GM12878 (cell line): ENCODE data around the gene UQCRQ. TPM values are rescaled to one million over a fixed set of nuclear protein-coding genes. Genes with fewer than 3 reads are reported as not detected.

Experiments used
- ATAC-seq: fragments of 200-7000 bp; cut with Tn5 transposase; 3 replicates; pipeline ENCODE4 v1.9.1; 2020; ENCODE audit warnings: mild to moderate bottlenecking, moderate library complexity
- BruUV-seq: library from RNA; stranded (reverse); fragments of 400-500 nt; replicated peaks from 2 replicates; lab custom pipeline; 2021; lab: Mats Ljungman, UMichigan
- CTCF ChIA-PET: fragments of 300-600 bp; sonication (Branson Sonifier 250); formaldehyde crosslinking; extraction: SDS; loops from one replicate; lab custom pipeline; 2021; ENCODE audit warnings: inconsistent platforms; lab: Yijun Ruan, JAX
- POLR2A ChIA-PET: fragments of 350-600 bp; formaldehyde crosslinking; extraction: SDS; loops from one replicate; lab custom pipeline; 2021; ENCODE audit warnings: inconsistent platforms; lab: Charles Lee
- RAD21 ChIA-PET: fragments of 300-600 bp; sonication (Branson Sonifier 250); formaldehyde crosslinking; loops from one replicate; lab custom pipeline; 2023; ENCODE audit warnings: antibody characterized with exemption; ENCODE audit not compliant: unreplicated experiment; lab: Charles Lee
- SMC1A ChIA-PET: fragments of 300-600 bp; sonication (Branson Sonifier 250); formaldehyde crosslinking; loops from one replicate; lab custom pipeline; 2023; ENCODE audit not compliant: unreplicated experiment, uncharacterized antibody; lab: Charles Lee
- DNase-seq: peaks from one replicate; pipeline ENCODE4 v3.0.0-alpha.2; 2011; ENCODE audit warnings: low read depth, low spot score
- FAIRE-seq: peaks from 3 replicates; lab custom pipeline; 2011; peaks lifted over from hg19 to GRCh38; lab: Jason Lieb, UNC
- H2AFZ ChIP-seq: 2 replicates; pipeline ENCODE4 v1.6.0; 2011; ENCODE audit warnings: low read depth, low read length, control low read depth; ENCODE audit not compliant: control insufficient read depth
- H3K27ac ChIP-seq: 2 replicates; pipeline ENCODE4 v1.5.1; 2011; ENCODE audit warnings: control low read depth; ENCODE audit not compliant: control insufficient read depth, insufficient read depth
- H3K27me3 ChIP-seq, 2 experiments: replicated peaks in 1 of 2; 2 replicates each; pipeline versions ENCODE4 v1.6.0 to v1.6.1; 2011; ENCODE audit warnings: low read length in 1 of 2; ENCODE audit not compliant: control insufficient read depth in 2 of 2, insufficient read depth in 2 of 2
- H3K36me3 ChIP-seq, 2 experiments: 2 replicates each; pipeline ENCODE4 v1.5.1; 2011; ENCODE audit warnings: low read length in 1 of 2; ENCODE audit not compliant: control insufficient read depth in 2 of 2, insufficient read depth in 2 of 2
- H3K4me1 ChIP-seq: 2 replicates; pipeline ENCODE4 v1.6.1; 2011; ENCODE audit warnings: mild to moderate bottlenecking, low read length, moderate library complexity, mixed read lengths; ENCODE audit not compliant: control insufficient read depth, insufficient read depth
- H3K4me2 ChIP-seq: 2 replicates; pipeline ENCODE4 v1.6.0; 2011; ENCODE audit warnings: control low read depth; ENCODE audit not compliant: control insufficient read depth, insufficient read depth
- H3K4me3 ChIP-seq: fragments of 200-600 bp; sonication (generic); 2 replicates; pipeline ENCODE4 v1.5.1; 2016
- H3K79me2 ChIP-seq: 2 replicates; pipeline ENCODE4 v1.6.0; 2011; ENCODE audit warnings: low read length; ENCODE audit not compliant: control insufficient read depth, insufficient read depth
- H3K9ac ChIP-seq: 2 replicates; pipeline ENCODE4 v1.8.0; 2011; ENCODE audit warnings: low read length, control low read depth, mixed read lengths; ENCODE audit not compliant: control insufficient read depth, insufficient read depth
- H3K9me3 ChIP-seq: replicated peaks from 3 replicates; pipeline ENCODE4 v1.5.1; 2011; ENCODE audit warnings: mild to moderate bottlenecking, low read length; ENCODE audit not compliant: control insufficient read depth, insufficient read depth
- H4K20me1 ChIP-seq: 2 replicates; pipeline ENCODE4 v1.6.0; 2011; ENCODE audit not compliant: control insufficient read depth, insufficient read depth
- BCL11A ChIP-seq: IDR thresholded peaks from 2 replicates; pipeline ENCODE4 v1.6.1; 2011; ENCODE audit warnings: low read depth, low read length
- HDGF ChIP-seq: fragments of 450-650 bp; IDR thresholded peaks from 2 replicates; pipeline ENCODE4 v1.6.1; 2016; ENCODE audit warnings: antibody characterized with exemption
- MEF2B ChIP-seq: fragments of 450-650 bp; IDR thresholded peaks from 2 replicates; pipeline ENCODE4 v1.6.1; 2018; ENCODE audit warnings: mild to moderate bottlenecking, moderate library complexity; ENCODE audit not compliant: partially characterized antibody, poor library complexity, severe bottlenecking
- PAX8 ChIP-seq: fragments of 450-650 bp; IDR thresholded peaks from 2 replicates; pipeline ENCODE4 v1.6.1; 2017; ENCODE audit warnings: mild to moderate bottlenecking, moderate library complexity
- RAD51 ChIP-seq: fragments of 450-650 bp; IDR thresholded peaks from 2 replicates; pipeline ENCODE4 v1.6.1; 2016; ENCODE audit warnings: moderate library complexity, mild to moderate bottlenecking, inconsistent platforms
- SIN3A ChIP-seq: IDR thresholded peaks from 2 replicates; pipeline ENCODE4 v1.6.1; 2012; ENCODE audit warnings: low read depth, low read length, improper control_type of control experiment
- SIX5 ChIP-seq: IDR thresholded peaks from 2 replicates; pipeline ENCODE4 v1.6.1; 2011; ENCODE audit warnings: mild to moderate bottlenecking, low read depth, low read length, moderate library complexity; ENCODE audit not compliant: severe bottlenecking
- STAT1 ChIP-seq: fragments of 450-650 bp; conservative IDR thresholded peaks from 2 replicates; pipeline ENCODE4 v1.6.1; 2014; ENCODE audit warnings: antibody characterized with exemption, mild to moderate bottlenecking
- whole genome bisulfite sequencing: methylation state at CpG from one replicate; pipeline ENCODE4 v1.1.6; 2016; ENCODE audit warnings: low lambda C conversion rate; ENCODE audit not compliant: insufficient replicate concordance, insufficient coverage; ENCODE audit errors: missing lambda C conversion rate; 5-methylcytosine and 5-hydroxymethylcytosine counted together
- in situ Hi-C: fragments of 300-500 bp; cut with MboI; formaldehyde crosslinking; loops from 9 replicates; pipeline ENCODE4 v1.14.3; 2018; ENCODE audit warnings: mixed read lengths
- intact Hi-C: fragments of 100-400 bp; cut with micrococcal nuclease; formaldehyde crosslinking; loops from one replicate; pipeline ENCODE4 v1.14.2; 2022; ENCODE audit not compliant: unreplicated experiment
- polyA plus RNA-seq, 11 experiments: library from polyadenylated mRNA; depleted of rRNA in 4 of 11; unstranded in 6 of 11; stranded (reverse) in 5 of 11; fragments of >200 nt; fragmentation: Nextera tagmentation in 4 of 11; fragmentation: Illumina TruSeq in 1 of 11; extraction: Ambion mirVana in 4 of 11; extraction: Trizol in 1 of 11; gene quantifications; 1 replicate in 1 of 11; 2 replicates in 10 of 11; pipeline versions ENCODE4 v1.2.1 to v1.2.3, GENCODE V29; 2011 to 2016; ENCODE audit warnings: inconsistent platforms in 2 of 11, missing spikeins in 2 of 11, low read depth in 1 of 11
- total RNA-seq, 4 experiments: library from RNA; depleted of rRNA in 3 of 4; stranded (reverse); fragments of >200 nt in 3 of 4; fragmentation: Illumina TruSeq in 1 of 4; extraction: Trizol in 1 of 4; gene quantifications; 2 replicates each; pipeline versions ENCODE4 v1.2.1 to v1.2.3, GENCODE V29; 2013 to 2021
- TF ChIP-seq, protein P1 (sequence below): fragments of 150-350 bp; IDR thresholded peaks from 2 replicates; pipeline ENCODE4 v1.6.1; 2014; ENCODE audit warnings: mild to moderate bottlenecking, low read depth, low read length
- TF ChIP-seq, protein P2 (sequence below): IDR thresholded peaks from 2 replicates; pipeline ENCODE4 v1.6.1; 2011; ENCODE audit warnings: borderline replicate concordance, low read depth, mild to moderate bottlenecking, moderate library complexity, mixed read lengths, low read length; ENCODE audit not compliant: insufficient read depth; ENCODE audit errors: extremely low read length

UQCRQ gene
- total and polyA plus RNA-seq, 10 of the 15 experiments (the other 5 are each of a cell fraction or from before 2014, with no cell fraction given): 121 to 1,579 (median 408) TPM

DNA sequence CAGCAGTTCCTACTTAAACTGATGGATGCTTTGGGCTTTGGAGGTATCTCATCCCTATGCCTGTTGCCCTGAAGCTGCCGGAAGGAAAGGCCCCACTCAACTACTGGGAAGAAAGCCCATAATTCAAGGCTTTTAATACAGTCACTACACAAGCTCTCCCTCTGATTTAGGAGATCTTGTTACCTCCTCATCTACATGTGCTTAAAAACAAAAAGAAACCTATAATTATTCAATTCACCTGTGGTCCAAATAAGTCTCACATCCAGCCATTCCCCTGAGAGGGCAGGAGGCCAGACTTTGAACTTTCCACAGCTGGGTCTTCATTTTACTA lies 6.3 kb downstream of the UQCRQ start:
- ChIA-PET POLR2A (interaction anchor here (0.5 to 0.9 kb wide), 3 partner anchors 10 to 243 kb away, joined by 4 to 12 read pairs (median 4); no protein-coding TSS in a partner anchor), RAD21 (no interaction called here), CTCF (interaction anchor here (0.8 to 1.5 kb wide), 3 partner anchors 11 to 12 kb away, joined by 3 to 8 read pairs (median 3); no protein-coding TSS in a partner anchor), SMC1A (interaction anchor here (1.0 to 2.6 kb wide), 2 partner anchors 10 to 12 kb away, joined by 7 to 10 read pairs; no protein-coding TSS in a partner anchor)
- H3K4me1 ChIP-seq: no peaks in the 10 kb centered on the region
- H3K79me2 ChIP-seq: peaks cover 2% of the 10 kb centered on the region
- H3K9me3 ChIP-seq: no peaks in the 10 kb centered on the region
- no TSS peak for BruUV-seq
- peaks cover 3 to 18% of the 10 kb centered on the region in 2 experiments for H3K36me3 ChIP-seq
- 100% methylated on average over 1 of the region's 1 CpG for WGBS
- ATAC-seq: no peak
- no peak overlapping the region for H3K27ac ChIP-seq
- no peak for FAIRE-seq
- in situ Hi-C loops: no loop called here
- H2AFZ ChIP-seq: no peak overlapping the region
- no peak for DNase-seq
- no peaks in the 10 kb centered on the region for H4K20me1 ChIP-seq
- no peak overlapping the region for H3K4me2 ChIP-seq
- no peaks in the 10 kb centered on the region for H3K27me3 ChIP-seq
- H3K9ac ChIP-seq: no peak overlapping the region
- no peak for TF ChIP-seq SIN3A
- no peak for TF ChIP-seq PAX8
- TF ChIP-seq BCL11A: no peak
- TF ChIP-seq SIX5: no peak
- intact Hi-C loops: no loop called here
- H3K4me3 ChIP-seq: no peak overlapping the region

DNA sequence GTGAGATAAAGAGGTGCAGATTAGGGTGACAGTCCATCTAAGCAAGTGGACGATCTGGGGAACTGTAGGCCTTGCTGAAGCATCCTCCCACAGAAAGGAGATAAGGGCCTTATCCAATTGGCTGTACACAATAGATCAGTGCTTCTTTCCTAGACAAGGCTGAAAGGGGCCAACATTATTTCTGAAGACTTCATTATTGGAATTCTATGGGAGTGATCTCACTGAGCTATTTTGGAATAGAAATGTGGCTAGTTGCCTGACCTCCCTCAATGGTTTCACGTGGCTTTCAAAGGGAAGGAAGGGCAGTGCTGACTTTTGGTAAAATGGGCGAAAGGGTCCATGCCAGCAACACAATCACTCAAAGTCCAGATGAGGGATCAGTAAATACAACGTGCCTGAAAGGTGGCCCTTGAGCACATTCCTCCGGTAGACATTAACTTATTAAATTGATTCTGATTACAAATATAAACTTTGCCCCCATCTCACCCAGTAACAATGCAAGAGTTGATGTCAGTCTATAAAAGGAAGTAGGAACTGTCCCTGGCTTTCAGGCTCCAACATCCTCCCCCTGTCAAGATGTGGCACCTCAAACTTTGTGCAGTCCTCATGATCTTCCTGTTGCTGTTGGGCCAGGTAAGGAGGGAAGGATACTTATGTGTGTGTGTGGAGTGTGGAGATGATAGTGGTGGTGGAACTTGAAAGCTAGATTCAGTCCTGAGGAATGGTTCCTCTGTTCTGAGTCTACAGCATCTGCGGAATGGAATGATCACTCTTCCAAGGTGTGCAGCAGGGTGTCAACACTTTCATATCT lies 6.9 kb downstream of the UQCRQ start, which contains the start of gene LEAP2:
LEAP2 (plus strand) TSS at position 550 of the 811 bp plus-strand sequence; CDS start at position 577, 27 bp downstream.
- 91% methylated on average over 6 of the region's 6 CpGs for WGBS
- H3K4me2 ChIP-seq: no peak within 1 kb of the TSS
- no peaks in the 10 kb centered on the region for H3K79me2 ChIP-seq
- BruUV-seq: no TSS peak
- no peaks in the 10 kb centered on the region for H3K9me3 ChIP-seq
- H3K27ac ChIP-seq: no peak within 1 kb of the TSS
- in situ Hi-C loops (no loop called here), intact Hi-C loops (no loop called here)
- SMC1A ChIA-PET: interaction anchor here (1.0 to 2.6 kb wide), 3 partner anchors 10 to 13 kb away, joined by 3 to 10 read pairs (median 7); no protein-coding TSS in a partner anchor
- CTCF ChIA-PET: interaction anchor here (0.8 to 2.1 kb wide), 5 partner anchors 9 to 12 kb away, joined by 3 to 8 read pairs (median 3); no protein-coding TSS in a partner anchor
- RAD21 ChIA-PET: no interaction called here
- H3K4me1 ChIP-seq: no peaks in the 10 kb centered on the region
- ATAC-seq (no peak), FAIRE-seq (no peak), DNase-seq (no peak)
- no peaks in the 10 kb centered on the region for H3K27me3 ChIP-seq
- no peak for TF ChIP-seq RAD51
- TF ChIP-seq HDGF: no peak
- TF ChIP-seq, protein P1, sequence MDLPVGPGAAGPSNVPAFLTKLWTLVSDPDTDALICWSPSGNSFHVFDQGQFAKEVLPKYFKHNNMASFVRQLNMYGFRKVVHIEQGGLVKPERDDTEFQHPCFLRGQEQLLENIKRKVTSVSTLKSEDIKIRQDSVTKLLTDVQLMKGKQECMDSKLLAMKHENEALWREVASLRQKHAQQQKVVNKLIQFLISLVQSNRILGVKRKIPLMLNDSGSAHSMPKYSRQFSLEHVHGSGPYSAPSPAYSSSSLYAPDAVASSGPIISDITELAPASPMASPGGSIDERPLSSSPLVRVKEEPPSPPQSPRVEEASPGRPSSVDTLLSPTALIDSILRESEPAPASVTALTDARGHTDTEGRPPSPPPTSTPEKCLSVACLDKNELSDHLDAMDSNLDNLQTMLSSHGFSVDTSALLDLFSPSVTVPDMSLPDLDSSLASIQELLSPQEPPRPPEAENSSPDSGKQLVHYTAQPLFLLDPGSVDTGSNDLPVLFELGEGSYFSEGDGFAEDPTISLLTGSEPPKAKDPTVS: no peak
- no peak for TF ChIP-seq STAT1
- TF ChIP-seq MEF2B: no peak
- TF ChIP-seq, protein P2, sequence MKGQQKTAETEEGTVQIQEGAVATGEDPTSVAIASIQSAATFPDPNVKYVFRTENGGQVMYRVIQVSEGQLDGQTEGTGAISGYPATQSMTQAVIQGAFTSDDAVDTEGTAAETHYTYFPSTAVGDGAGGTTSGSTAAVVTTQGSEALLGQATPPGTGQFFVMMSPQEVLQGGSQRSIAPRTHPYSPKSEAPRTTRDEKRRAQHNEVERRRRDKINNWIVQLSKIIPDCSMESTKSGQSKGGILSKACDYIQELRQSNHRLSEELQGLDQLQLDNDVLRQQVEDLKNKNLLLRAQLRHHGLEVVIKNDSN: no peak
- POLR2A ChIA-PET: interaction anchor here (0.5 to 0.9 kb wide), 3 partner anchors 9 to 243 kb away, joined by 4 to 12 read pairs (median 4); no protein-coding TSS in a partner anchor
- no peaks in the 10 kb centered on the region for H4K20me1 ChIP-seq
- peaks cover 3 to 12% of the 10 kb centered on the region in 2 experiments for H3K36me3 ChIP-seq
- H3K9ac ChIP-seq: no peak within 1 kb of the TSS
- H3K4me3 ChIP-seq: no peak within 1 kb of the TSS
- no peak within 1 kb of the TSS for H2AFZ ChIP-seq
